Measurements from ENCODE around the gene CCR5AS.

CCR5AS gene

GRCh38 chr3:46412786-46413298 lies 6.0 kb upstream of the CCR5AS start:
- Histone ChIP-seq H3K4me2 (ENCODE audit: low read length, poor library complexity, severe bottlenecking) (no peak overlapping the region), H3K9ac (ENCODE audit: low read length) (no peak overlapping the region), H3K4me1 (ENCODE audit: control insufficient read depth, insufficient read depth, low read depth, low read length) (peaks cover 2% of the 10 kb centered on the region), H4K91ac (ENCODE audit: low read length) (no peak overlapping the region), H3K9me3 (ENCODE audit: control insufficient read depth, low read length) (no peaks in the 10 kb centered on the region), H2BK5ac (ENCODE audit: low read depth, low read length, poor library complexity, severe bottlenecking) (no peak overlapping the region), H3K27me3 (ENCODE audit: control insufficient read depth in 1 of 2, insufficient read depth in 1 of 2, low read length in 2 of 2) (no peaks in the 10 kb centered on the region), H3K79me1 (replicated peaks; ENCODE audit: low read length, poor library complexity, severe bottlenecking) (no peaks in the 10 kb centered on the region), H2BK12ac (ENCODE audit: low read length in 2 of 2) (no peak overlapping the region), H3K14ac (ENCODE audit: low read length in 2 of 2) (no peak overlapping the region), H3K27ac (ENCODE audit: low read length, poor library complexity, severe bottlenecking) (no peak overlapping the region), H2BK120ac (ENCODE audit: low read depth, low read length) (no peak overlapping the region), H3K18ac (ENCODE audit: low read depth in 1 of 2, low read length in 2 of 2) (no peak overlapping the region), H2AFZ (ENCODE audit: low read depth, low read length) (no peak overlapping the region), H3K36me3 (ENCODE audit: control insufficient read depth in 1 of 2, insufficient read depth in 2 of 2, low read depth in 1 of 2, low read length in 2 of 2) (no peaks in the 10 kb centered on the region), H3K4me3 (ENCODE audit: insufficient read depth in 1 of 2, low read depth in 1 of 2, low read length in 2 of 2) (no peak overlapping the region), H3K23ac (ENCODE audit: low read length in 2 of 2) (no peak overlapping the region), H3K4ac (ENCODE audit: low read depth in 1 of 2, low read length in 2 of 2) (no peak overlapping the region), H2BK15ac (ENCODE audit: low read depth, poor library complexity, severe bottlenecking) (no peak overlapping the region), H2AK5ac (ENCODE audit: low read length, severe bottlenecking) (no peak overlapping the region), H4K8ac (ENCODE audit: low read length) (no peak overlapping the region)
- DNase-seq: no peak
- WGBS: 45% methylated on average over 3 of the region's 3 CpGs

- DNase-seq: no peak
- Histone ChIP-seq H2AFZ (ENCODE audit: low read depth, low read length) (no peak overlapping the region), H3K27ac (ENCODE audit: low read length, poor library complexity, severe bottlenecking) (no peak overlapping the region), H3K4me1 (ENCODE audit: control insufficient read depth, insufficient read depth, low read depth, low read length) (peaks cover 11% of the 10 kb centered on the region), H3K23ac (ENCODE audit: low read length in 2 of 2) (no peak overlapping the region), H4K8ac (ENCODE audit: low read length) (no peak overlapping the region), H3K4me3 (ENCODE audit: insufficient read depth in 1 of 2, low read depth in 1 of 2, low read length in 2 of 2) (no peak overlapping the region), H3K4me2 (ENCODE audit: low read length, poor library complexity, severe bottlenecking) (no peak overlapping the region), H2AK5ac (ENCODE audit: low read length, severe bottlenecking) (no peak overlapping the region), H3K4ac (ENCODE audit: low read depth in 1 of 2, low read length in 2 of 2) (no peak overlapping the region), H3K9me3 (ENCODE audit: control insufficient read depth, low read length) (no peaks in the 10 kb centered on the region), H3K79me1 (replicated peaks; ENCODE audit: low read length, poor library complexity, severe bottlenecking) (no peaks in the 10 kb centered on the region), H3K9ac (ENCODE audit: low read length) (no peak overlapping the region), H4K91ac (ENCODE audit: low read length) (no peak overlapping the region), H2BK12ac (ENCODE audit: low read length in 2 of 2) (no peak overlapping the region), H3K27me3 (ENCODE audit: control insufficient read depth in 1 of 2, insufficient read depth in 1 of 2, low read length in 2 of 2) (no peaks in the 10 kb centered on the region), H2BK120ac (ENCODE audit: low read depth, low read length) (no peak overlapping the region), H2BK5ac (ENCODE audit: low read depth, low read length, poor library complexity, severe bottlenecking) (no peak overlapping the region), H3K14ac (ENCODE audit: low read length in 2 of 2) (no peak overlapping the region), H2BK15ac (ENCODE audit: low read depth, poor library complexity, severe bottlenecking) (no peak overlapping the region), H3K36me3 (ENCODE audit: control insufficient read depth in 1 of 2, insufficient read depth in 2 of 2, low read depth in 1 of 2, low read length in 2 of 2) (no peaks in the 10 kb centered on the region), H3K18ac (ENCODE audit: low read depth in 1 of 2, low read length in 2 of 2) (no peak overlapping the region)
- WGBS: no CpG with 5 or more reads among the region's 2 CpGs
Observed at GRCh38 chr3:46411271-46411670, 4.4 kb upstream of the CCR5AS start.

GRCh38 chr3:46410669-46411068 lies 3.8 kb upstream of the CCR5AS start:
- Histone ChIP-seq H2BK5ac (ENCODE audit: low read depth, low read length, poor library complexity, severe bottlenecking) (no peak overlapping the region), H3K9ac (ENCODE audit: low read length) (no peak overlapping the region), H3K9me3 (ENCODE audit: control insufficient read depth, low read length) (no peaks in the 10 kb centered on the region), H4K8ac (ENCODE audit: low read length) (no peak overlapping the region), H3K14ac (ENCODE audit: low read length in 2 of 2) (no peak overlapping the region), H3K4me2 (ENCODE audit: low read length, poor library complexity, severe bottlenecking) (no peak overlapping the region), H4K91ac (ENCODE audit: low read length) (no peak overlapping the region), H3K79me1 (replicated peaks; ENCODE audit: low read length, poor library complexity, severe bottlenecking) (no peaks in the 10 kb centered on the region), H2BK12ac (ENCODE audit: low read length in 2 of 2) (no peak overlapping the region), H3K4ac (ENCODE audit: low read depth in 1 of 2, low read length in 2 of 2) (no peak overlapping the region), H2AK5ac (ENCODE audit: low read length, severe bottlenecking) (no peak overlapping the region), H3K4me1 (ENCODE audit: control insufficient read depth, insufficient read depth, low read depth, low read length) (peaks cover 11% of the 10 kb centered on the region), H2BK15ac (ENCODE audit: low read depth, poor library complexity, severe bottlenecking) (no peak overlapping the region), H3K4me3 (ENCODE audit: insufficient read depth in 1 of 2, low read depth in 1 of 2, low read length in 2 of 2) (no peak overlapping the region), H3K18ac (ENCODE audit: low read depth in 1 of 2, low read length in 2 of 2) (no peak overlapping the region), H3K27ac (ENCODE audit: low read length, poor library complexity, severe bottlenecking) (no peak overlapping the region), H3K36me3 (ENCODE audit: control insufficient read depth in 1 of 2, insufficient read depth in 2 of 2, low read depth in 1 of 2, low read length in 2 of 2) (no peaks in the 10 kb centered on the region), H2BK120ac (ENCODE audit: low read depth, low read length) (no peak overlapping the region), H3K27me3 (ENCODE audit: control insufficient read depth in 1 of 2, insufficient read depth in 1 of 2, low read length in 2 of 2) (no peaks in the 10 kb centered on the region), H2AFZ (ENCODE audit: low read depth, low read length) (no peak overlapping the region), H3K23ac (ENCODE audit: low read length in 2 of 2) (no peak overlapping the region)
- 95% methylated on average over 1 of the region's 2 CpGs for WGBS
- DNase-seq: no peak

DNA sequence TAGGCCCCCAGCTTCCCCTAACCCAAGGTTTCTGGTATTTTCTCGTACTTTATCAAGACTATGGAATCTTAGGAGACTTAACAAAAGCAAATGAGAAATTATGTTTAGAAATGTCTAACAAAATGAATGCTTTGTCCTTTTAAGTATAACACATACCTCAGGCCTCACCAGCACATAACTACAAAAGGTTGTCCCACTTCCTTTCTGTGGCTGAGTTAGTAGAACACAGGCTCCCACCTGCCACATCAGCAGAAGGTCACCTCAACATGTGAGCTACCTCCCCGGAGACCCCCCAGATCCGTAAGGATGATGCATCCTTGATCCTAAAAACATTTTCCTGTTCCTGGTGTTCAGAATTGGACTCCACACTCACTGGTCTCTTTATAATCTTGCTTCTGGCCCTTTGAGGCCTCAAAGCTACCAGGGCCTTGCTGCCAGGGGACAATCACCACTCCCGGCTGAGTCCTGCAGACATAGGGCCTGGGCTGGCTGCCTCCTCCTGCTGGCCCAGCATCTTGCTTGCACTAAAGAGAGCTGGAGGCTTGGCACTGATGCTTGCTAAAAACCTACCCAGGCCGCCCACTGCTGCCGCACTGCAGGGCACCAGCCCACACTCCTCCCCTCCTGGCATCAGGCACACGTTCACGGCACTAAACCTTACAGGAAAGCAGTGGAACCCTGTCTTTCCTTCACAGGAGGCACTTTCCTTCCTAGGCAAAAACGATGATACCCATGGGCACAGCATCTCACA lies 3.0 kb upstream of the CCR5AS start:
- Histone ChIP-seq H3K4me1 (ENCODE audit: control insufficient read depth, insufficient read depth, low read depth, low read length) (peaks cover 11% of the 10 kb centered on the region), H3K14ac (ENCODE audit: low read length in 2 of 2) (no peak overlapping the region), H3K27me3 (ENCODE audit: control insufficient read depth in 1 of 2, insufficient read depth in 1 of 2, low read length in 2 of 2) (no peaks in the 10 kb centered on the region), H3K79me1 (replicated peaks; ENCODE audit: low read length, poor library complexity, severe bottlenecking) (no peaks in the 10 kb centered on the region), H3K4me3 (ENCODE audit: insufficient read depth in 1 of 2, low read depth in 1 of 2, low read length in 2 of 2) (no peak overlapping the region), H3K9me3 (ENCODE audit: control insufficient read depth, low read length) (no peaks in the 10 kb centered on the region), H2BK120ac (ENCODE audit: low read depth, low read length) (no peak overlapping the region), H2BK5ac (ENCODE audit: low read depth, low read length, poor library complexity, severe bottlenecking) (no peak overlapping the region), H3K36me3 (ENCODE audit: control insufficient read depth in 1 of 2, insufficient read depth in 2 of 2, low read depth in 1 of 2, low read length in 2 of 2) (no peaks in the 10 kb centered on the region), H3K4ac (ENCODE audit: low read depth in 1 of 2, low read length in 2 of 2) (no peak overlapping the region), H3K27ac (ENCODE audit: low read length, poor library complexity, severe bottlenecking) (no peak overlapping the region), H3K23ac (ENCODE audit: low read length in 2 of 2) (no peak overlapping the region), H4K91ac (ENCODE audit: low read length) (no peak overlapping the region), H4K8ac (ENCODE audit: low read length) (no peak overlapping the region), H3K4me2 (ENCODE audit: low read length, poor library complexity, severe bottlenecking) (no peak overlapping the region), H2AK5ac (ENCODE audit: low read length, severe bottlenecking) (no peak overlapping the region), H2AFZ (ENCODE audit: low read depth, low read length) (no peak overlapping the region), H2BK15ac (ENCODE audit: low read depth, poor library complexity, severe bottlenecking) (no peak overlapping the region), H2BK12ac (ENCODE audit: low read length in 2 of 2) (no peak overlapping the region), H3K9ac (ENCODE audit: low read length) (no peak overlapping the region), H3K18ac (ENCODE audit: low read depth in 1 of 2, low read length in 2 of 2) (no peak overlapping the region)
- no peak for DNase-seq
- WGBS: 93% methylated on average over 8 of the region's 9 CpGs
